PFSK-1 (cell line): ENCODE data around the gene SCN1B.

Source experiments
- POLR2AphosphoS5 ChIP-seq: IDR thresholded peaks from 2 replicates; pipeline ENCODE4 v1.6.1; 2012; ENCODE audit warnings: low read depth, mild to moderate bottlenecking, control low read depth, low read length, moderate library complexity
- REST ChIP-seq, 2 experiments: IDR thresholded peaks; 2 replicates each; pipeline versions ENCODE4 v1.6.1 to v1.8.0; 2011 to 2012; ENCODE audit warnings: low read depth in 2 of 2, low read length in 2 of 2, control low read depth in 1 of 2, inconsistent platforms in 1 of 2, mild to moderate bottlenecking in 1 of 2, moderate library complexity in 1 of 2; ENCODE audit not compliant: insufficient read depth in 1 of 2
- TAF1 ChIP-seq: IDR thresholded peaks from 2 replicates; pipeline ENCODE4 v1.6.1; 2012; ENCODE audit warnings: low read length, control low read depth, borderline replicate concordance; ENCODE audit not compliant: insufficient read depth

GRCh38 chr19:35055715-35056179 is 25.5 kb downstream of the SCN1B start:
- TF ChIP-seq POLR2AphosphoS5 = no peak
- TF ChIP-seq REST (IDR thresholded peaks at IDR 0.05; ENCODE audit: insufficient read depth in 1 of 2, low read depth in 2 of 2, low read length in 2 of 2) = no peak
- no peak for TF ChIP-seq TAF1
